Lung (tissue), 12 donors: ENCODE measurements around the gene CENPS. TPM values are rescaled to one million over a fixed set of nuclear protein-coding genes. Genes with fewer than 3 reads are reported as not detected.
A peak's percentile ranks its signal among the peaks of the same experiment; 100 is the strongest.
"Not testable (repeated sequence)": the region's sequence is repeated elsewhere in the genome, so short reads cannot be mapped to it uniquely, and the experiment has no call there.

Experiments
- ATAC-seq: fragments of 200-7000 bp; cut with Tn5 transposase; one replicate; pipeline ENCODE4 v1.9.1; 2020; ENCODE audit warnings: moderate number of reproducible peaks; ENCODE audit not compliant: insufficient read depth, low FRiP score
- DNase-seq, 3 donors: peaks; one replicate each; pipeline ENCODE4 v3.0.0-alpha.2; 2013 to 2017
- H3K27ac ChIP-seq, 2 donors: one replicate each; pipeline ENCODE4 v1.5.1; 2013; ENCODE audit warnings: mild to moderate bottlenecking in 2 of 2, moderate library complexity in 2 of 2, control low read depth in 1 of 2, inconsistent platforms in 1 of 2, low read depth in 1 of 2, low read length in 1 of 2
- H3K27me3 ChIP-seq, 3 donors: one replicate each; pipeline ENCODE4 v1.5.1; 2013; ENCODE audit warnings: low read length in 2 of 3; ENCODE audit not compliant: control insufficient read depth in 3 of 3, insufficient read depth in 3 of 3
- H3K36me3 ChIP-seq, 4 donors: one replicate each; pipeline ENCODE4 v1.5.1; 2013; ENCODE audit warnings: low read length in 4 of 4, mild to moderate bottlenecking in 1 of 4, moderate library complexity in 1 of 4; ENCODE audit not compliant: control insufficient read depth in 4 of 4, insufficient read depth in 4 of 4
- H3K4me1 ChIP-seq, 5 donors: one replicate each; pipeline ENCODE4 v1.5.1; 2013; ENCODE audit warnings: low read length in 5 of 5, mild to moderate bottlenecking in 2 of 5, moderate library complexity in 1 of 5; ENCODE audit not compliant: control insufficient read depth in 5 of 5, insufficient read depth in 5 of 5
- H3K4me3 ChIP-seq: one replicate; pipeline ENCODE4 v1.5.1; 2013; ENCODE audit warnings: mild to moderate bottlenecking, control low read depth, moderate library complexity
- H3K9ac ChIP-seq, 2 donors: one replicate each; pipeline ENCODE4 v1.5.1; 2013; ENCODE audit warnings: low read length in 2 of 2, control low read depth in 1 of 2; ENCODE audit not compliant: insufficient read depth in 1 of 2
- H3K9me3 ChIP-seq, 4 donors: one replicate each; pipeline ENCODE4 v1.5.1; 2013; ENCODE audit warnings: low read length in 3 of 4, mild to moderate bottlenecking in 1 of 4, moderate library complexity in 1 of 4; ENCODE audit not compliant: control insufficient read depth in 4 of 4, insufficient read depth in 3 of 4
- CTCF ChIP-seq: IDR thresholded peaks from 2 replicates; pipeline ENCODE4 v1.5.1; 2012; ENCODE audit warnings: mild to moderate bottlenecking; ENCODE audit errors: control extremely low read depth, extremely low read depth
- WGBS, 2 donors: extraction: QIAGEN DNeasy Blood & Tissue Kit; methylation state at CpG; one replicate each; pipeline ENCODE4 v1.1.7; 2013; 5-methylcytosine and 5-hydroxymethylcytosine counted together
- polyA plus RNA-seq, 2 donors: library from polyadenylated mRNA; stranded (reverse); fragments of 200-250 nt; gene quantifications; one replicate each; pipeline ENCODE4 v1.2.1, GENCODE V29; 2013
- total RNA-seq, 2 donors: library from RNA; depleted of rRNA in 1 of 2; stranded (reverse); fragments of >200 nt in 1 of 2; gene quantifications; one replicate each; pipeline ENCODE4 v1.2.1, GENCODE V29; 2014 to 2021
- donor health status: control.
- donor health status: control.
- donor health status: Bipolar disorder and iron deficiency.
- donor health status: healthy.
- donor health status: DM: yes; HTN: yes; CAD: no.

Gene CENPS
- total and polyA plus RNA-seq, 4 donors: 12.5 to 21.0 (median 17.5) TPM

- peaks cover 20 to 45% (median 32%) of the 10 kb centered on the region in 4 donors for H3K36me3 ChIP-seq
Measured at GRCh38 chr1:10415211-10415930, 14.9 kb upstream of the CENPS start.

GRCh38 chr1:10415967-10416366 lies 14.3 kb upstream of the CENPS start:
- WGBS, 2 donors: 92 to 94% methylated on average over 1 of the region's 1 CpG
- not testable (repeated sequence) for DNase-seq, ATAC-seq, H3K27ac ChIP-seq, H3K4me3 ChIP-seq, H3K9me3 ChIP-seq, H3K9ac ChIP-seq, H3K4me1 ChIP-seq, H3K27me3 ChIP-seq
- peaks cover 19 to 47% (median 35%) of the 10 kb centered on the region in 4 donors for H3K36me3 ChIP-seq

More at GRCh38 chr1:10415211-10415930, 14.9 kb upstream of the CENPS start:
- Histone ChIP-seq H3K9ac (no peak overlapping the region), H3K27me3 (no peaks in the 10 kb centered on the region), H3K9me3 (no peaks in the 10 kb centered on the region), H3K4me3 (no peak overlapping the region), H3K27ac (peak overlapping the region in 1 of 2 donors; percentile 49), H3K4me1 (no peaks in the 10 kb centered on the region)
- 44 to 66% methylated on average over 6 of the region's 6 CpGs for WGBS, 2 donors
- DNase-seq (peak in 1 of 3 donors; percentile 12), ATAC-seq (peak; percentile 85)
- no peak for TF ChIP-seq CTCF

- WGBS, 2 donors: 93 to 95% methylated on average over 8 of the region's 8 CpGs
- not testable (repeated sequence) for H3K4me3 ChIP-seq, H3K27me3 ChIP-seq, H3K9ac ChIP-seq, H3K27ac ChIP-seq, ATAC-seq, DNase-seq, H3K9me3 ChIP-seq, H3K4me1 ChIP-seq
- H3K36me3 ChIP-seq: peaks cover 6 to 37% (median 16%) of the 10 kb centered on the region in 4 donors
Measured at GRCh38 chr1:10418741-10419140, 11.5 kb upstream of the CENPS start.

GRCh38 chr1:10419351-10419750 lies 10.9 kb upstream of the CENPS start:
- peaks cover 6 to 37% (median 16%) of the 10 kb centered on the region in 4 donors for H3K36me3 ChIP-seq
- no peaks in the 10 kb centered on the region for H3K27me3 ChIP-seq
- H3K9ac ChIP-seq: no peak overlapping the region
- no peak for ATAC-seq
- WGBS, 2 donors: 88 to 98% methylated on average over 15 of the region's 15 CpGs
- no peak for TF ChIP-seq CTCF
- H3K27ac ChIP-seq: no peak overlapping the region
- DNase-seq: no peak
- H3K4me1 ChIP-seq: peaks cover 0 to 6% (median 0%) of the 10 kb centered on the region in 5 donors
- H3K4me3 ChIP-seq: no peak overlapping the region
- no peaks in the 10 kb centered on the region for H3K9me3 ChIP-seq
